ENCODE results near the gene TPP2. TPM values are rescaled to one million over a fixed set of nuclear protein-coding genes. Genes with fewer than 3 reads are reported as not detected.
A peak's percentile ranks its signal among the peaks of the same experiment; 100 is the strongest.

Gene TPP2
- polyA plus RNA-seq, 4 donors = 10.5 to 39.8 (median 15.4) TPM

DNA sequence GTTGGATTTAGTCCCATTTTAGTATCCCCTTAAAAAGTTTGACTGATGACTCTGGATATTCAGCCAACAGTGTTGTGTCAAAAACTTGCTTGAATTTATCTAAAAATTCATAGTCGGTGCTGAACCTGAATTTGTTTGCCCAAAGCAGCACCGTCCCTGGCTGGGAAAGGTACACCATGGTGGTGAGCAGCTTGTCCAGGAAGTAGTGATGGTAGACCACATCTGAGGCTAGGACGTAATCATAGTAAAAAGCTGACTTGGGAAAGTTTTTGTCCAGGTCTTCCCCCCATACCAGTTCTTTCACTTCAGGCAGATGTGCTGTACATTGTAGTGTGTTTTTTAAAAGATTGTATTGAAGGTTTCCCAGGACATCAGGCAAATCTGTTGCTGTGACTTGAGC, 89.2 kb downstream of the TPP2 start:
- Histone ChIP-seq H3K27me3 (ENCODE audit: control insufficient read depth in 3 of 3, insufficient read depth in 3 of 3, low read length in 3 of 3) (peaks cover 0 to 15% (median 2%) of the 10 kb centered on the region in 3 donors), H3K4me1 (ENCODE audit: control insufficient read depth in 3 of 3, insufficient read depth in 2 of 3, low read depth in 1 of 3, low read length in 2 of 3) (no peaks in the 10 kb centered on the region), H3K4me3 (ENCODE audit: low read depth in 1 of 3, low read length in 3 of 3) (no peak overlapping the region), H3K9me3 (ENCODE audit: control insufficient read depth in 2 of 2, insufficient read depth in 1 of 2, low read depth in 1 of 2, low read length in 1 of 2) (no peaks in the 10 kb centered on the region), H3K36me3 (ENCODE audit: control insufficient read depth in 3 of 3, insufficient read depth in 2 of 3, low read depth in 1 of 3, low read length in 3 of 3) (no peaks in the 10 kb centered on the region), H3K27ac (ENCODE audit: low read depth in 1 of 3, low read length in 2 of 3) (no peak overlapping the region)
- 62 to 68% (median 68%) methylated on average over 3 of the region's 3 CpGs for WGBS, 3 donors
- FAIRE-seq (no peak), DNase-seq (peak in 1 of 2 donors; percentile 20)

DNA sequence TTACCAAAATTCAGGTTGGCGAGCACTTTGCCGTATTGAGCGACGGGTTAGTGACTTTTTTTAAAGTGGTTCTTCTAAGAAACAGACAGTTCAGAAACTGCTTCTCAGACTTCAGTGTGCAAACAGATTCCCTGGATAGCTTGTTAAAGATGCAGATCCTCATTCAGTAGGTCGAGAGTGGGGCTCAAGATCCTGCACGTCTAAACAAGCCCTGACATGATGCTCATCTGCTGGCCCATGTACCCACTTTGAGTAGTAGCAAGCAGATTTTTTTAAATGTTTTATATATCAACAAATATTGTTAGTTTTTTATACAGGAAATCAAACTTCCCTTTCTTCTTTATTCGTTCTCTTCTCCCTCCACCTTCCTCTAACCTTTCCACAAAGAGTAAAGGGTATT, 90.7 kb downstream of the TPP2 start:
- FAIRE-seq = no peak
- Histone ChIP-seq H3K27ac (ENCODE audit: low read depth in 1 of 3, low read length in 2 of 3) (no peak overlapping the region), H3K36me3 (ENCODE audit: control insufficient read depth in 3 of 3, insufficient read depth in 2 of 3, low read depth in 1 of 3, low read length in 3 of 3) (no peaks in the 10 kb centered on the region), H3K27me3 (ENCODE audit: control insufficient read depth in 3 of 3, insufficient read depth in 3 of 3, low read length in 3 of 3) (peaks cover 0 to 25% (median 2%) of the 10 kb centered on the region in 3 donors), H3K9me3 (ENCODE audit: control insufficient read depth in 2 of 2, insufficient read depth in 1 of 2, low read depth in 1 of 2, low read length in 1 of 2) (no peaks in the 10 kb centered on the region), H3K4me1 (ENCODE audit: control insufficient read depth in 3 of 3, insufficient read depth in 2 of 3, low read depth in 1 of 3, low read length in 2 of 3) (no peaks in the 10 kb centered on the region), H3K4me3 (ENCODE audit: low read depth in 1 of 3, low read length in 3 of 3) (no peak overlapping the region)
- no peak for DNase-seq
- WGBS, 3 donors = 76 to 82% (median 81%) methylated on average over 7 of the region's 7 CpGs

DNA sequence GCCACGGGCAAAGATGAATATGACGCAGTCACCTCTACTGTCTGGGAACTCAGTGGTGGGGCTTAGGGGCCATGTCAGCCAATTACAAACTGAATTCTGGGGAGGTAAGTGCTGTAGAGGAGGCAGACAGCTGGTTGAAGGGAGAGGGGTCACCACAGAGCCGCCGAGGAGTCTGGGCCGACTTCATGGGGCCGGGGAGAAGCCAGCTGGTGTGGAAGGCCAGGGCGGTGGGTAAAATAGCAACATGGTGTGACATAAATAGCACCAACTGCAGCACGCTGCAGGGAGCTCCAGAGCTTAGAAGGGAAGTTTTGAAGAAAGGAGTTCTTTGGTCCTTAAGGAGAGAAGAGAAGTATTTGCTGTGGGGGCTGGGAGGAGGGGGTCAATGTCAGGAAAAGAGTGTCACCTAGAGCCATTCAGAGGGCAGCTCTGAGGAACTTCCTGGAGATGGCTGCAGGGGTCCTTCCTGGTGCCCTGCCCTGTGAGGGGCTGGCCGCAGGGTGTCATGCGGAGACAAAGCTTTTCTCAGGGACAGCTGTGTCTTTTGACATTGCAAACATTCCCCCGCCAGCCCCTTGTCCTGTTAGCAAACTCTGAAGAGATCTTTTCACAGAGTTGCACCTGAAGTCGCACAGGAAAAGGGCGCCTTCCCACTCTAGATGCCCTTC, 91.7 kb downstream of the TPP2 start:
- Histone ChIP-seq H3K4me3 (ENCODE audit: low read depth in 1 of 3, low read length in 3 of 3) (no peak overlapping the region), H3K36me3 (ENCODE audit: control insufficient read depth in 3 of 3, insufficient read depth in 2 of 3, low read depth in 1 of 3, low read length in 3 of 3) (no peaks in the 10 kb centered on the region), H3K27ac (ENCODE audit: low read depth in 1 of 3, low read length in 2 of 3) (no peak overlapping the region), H3K4me1 (ENCODE audit: control insufficient read depth in 3 of 3, insufficient read depth in 2 of 3, low read depth in 1 of 3, low read length in 2 of 3) (no peaks in the 10 kb centered on the region), H3K9me3 (ENCODE audit: control insufficient read depth in 2 of 2, insufficient read depth in 1 of 2, low read depth in 1 of 2, low read length in 1 of 2) (no peaks in the 10 kb centered on the region), H3K27me3 (ENCODE audit: control insufficient read depth in 3 of 3, insufficient read depth in 3 of 3, low read length in 3 of 3) (peaks cover 0 to 33% (median 4%) of the 10 kb centered on the region in 3 donors)
- DNase-seq (no peak), FAIRE-seq (no peak)
- 53 to 74% (median 69%) methylated on average over 12 to 13 of the region's 13 CpGs for WGBS, 3 donors

DNA sequence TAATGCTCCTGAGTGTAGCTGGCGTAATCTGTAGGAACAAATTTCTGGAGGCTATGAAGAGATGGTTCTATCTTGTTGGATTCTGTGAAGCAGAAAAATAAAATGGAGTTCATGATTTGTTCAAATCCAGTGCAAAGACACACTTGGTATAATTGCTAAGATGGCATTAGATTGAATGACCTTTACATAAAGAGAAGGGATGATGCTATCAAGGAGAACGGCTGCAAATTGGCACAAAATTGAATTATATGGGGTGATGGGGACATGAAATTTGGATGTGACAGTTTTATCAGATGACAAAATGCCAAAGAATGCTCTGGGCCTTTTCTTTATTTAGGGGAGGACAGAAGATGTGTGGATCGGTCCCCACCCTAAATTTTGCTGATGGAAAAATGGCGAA, 94.1 kb downstream of the TPP2 start:
- Histone ChIP-seq H3K27ac (ENCODE audit: low read depth in 1 of 3, low read length in 2 of 3) (no peak overlapping the region), H3K4me1 (ENCODE audit: control insufficient read depth in 3 of 3, insufficient read depth in 2 of 3, low read depth in 1 of 3, low read length in 2 of 3) (no peaks in the 10 kb centered on the region), H3K9me3 (ENCODE audit: control insufficient read depth in 2 of 2, insufficient read depth in 1 of 2, low read depth in 1 of 2, low read length in 1 of 2) (no peaks in the 10 kb centered on the region), H3K36me3 (ENCODE audit: control insufficient read depth in 3 of 3, insufficient read depth in 2 of 3, low read depth in 1 of 3, low read length in 3 of 3) (no peaks in the 10 kb centered on the region), H3K27me3 (ENCODE audit: control insufficient read depth in 3 of 3, insufficient read depth in 3 of 3, low read length in 3 of 3) (peaks cover 0 to 35% (median 6%) of the 10 kb centered on the region in 3 donors), H3K4me3 (ENCODE audit: low read depth in 1 of 3, low read length in 3 of 3) (no peak overlapping the region)
- no peak for DNase-seq
- FAIRE-seq = no peak
- 91 to 94% (median 92%) methylated on average over 4 of the region's 4 CpGs for WGBS, 3 donors

DNA sequence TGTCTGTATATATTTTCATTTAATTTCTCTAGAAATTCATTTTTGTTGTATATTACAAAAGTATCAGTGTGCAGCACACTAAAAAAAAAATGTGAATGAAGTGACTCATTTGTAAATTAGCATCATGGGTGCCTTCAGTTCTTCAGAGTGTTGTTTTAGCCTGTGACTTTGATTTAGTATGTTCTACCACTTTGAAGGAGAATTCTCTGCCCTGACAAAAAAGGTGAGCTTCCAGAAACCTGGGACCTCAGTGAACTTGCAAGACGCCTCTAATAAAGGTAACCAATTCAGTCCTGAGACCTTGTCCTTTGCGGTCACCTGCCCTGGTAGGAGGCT, 95.7 kb downstream of the TPP2 start:
- Histone ChIP-seq H3K4me1 (ENCODE audit: control insufficient read depth in 3 of 3, insufficient read depth in 2 of 3, low read depth in 1 of 3, low read length in 2 of 3) (no peaks in the 10 kb centered on the region), H3K4me3 (ENCODE audit: low read depth in 1 of 3, low read length in 3 of 3) (no peak overlapping the region), H3K27ac (ENCODE audit: low read depth in 1 of 3, low read length in 2 of 3) (no peak overlapping the region), H3K9me3 (ENCODE audit: control insufficient read depth in 2 of 2, insufficient read depth in 1 of 2, low read depth in 1 of 2, low read length in 1 of 2) (no peaks in the 10 kb centered on the region), H3K27me3 (ENCODE audit: control insufficient read depth in 3 of 3, insufficient read depth in 3 of 3, low read length in 3 of 3) (peaks cover 0 to 38% (median 9%) of the 10 kb centered on the region in 3 donors), H3K36me3 (ENCODE audit: control insufficient read depth in 3 of 3, insufficient read depth in 2 of 3, low read depth in 1 of 3, low read length in 3 of 3) (no peaks in the 10 kb centered on the region)
- WGBS, 3 donors = 76% methylated on average over 2 of the region's 2 CpGs
- FAIRE-seq = no peak
- DNase-seq = no peak

DNA sequence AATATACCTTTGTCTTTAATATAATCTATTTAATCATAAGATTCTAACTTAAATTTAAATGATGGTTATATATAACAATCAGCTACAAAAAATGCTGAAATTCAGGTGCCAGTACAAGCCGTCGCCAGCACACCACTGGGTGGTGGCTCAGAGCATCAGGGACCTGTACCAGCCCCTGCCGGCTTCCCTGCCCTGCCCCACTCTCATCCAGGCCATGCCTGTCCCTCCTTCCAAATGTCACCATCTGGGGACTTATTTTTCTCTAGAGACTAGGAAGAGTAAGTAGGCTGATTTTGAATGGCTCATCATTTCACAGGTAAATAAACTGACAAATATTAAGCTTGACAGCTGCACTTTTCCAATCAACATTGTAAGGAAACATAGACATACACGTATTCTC, 96.5 kb downstream of the TPP2 start:
- DNase-seq = no peak
- Histone ChIP-seq H3K4me1 (ENCODE audit: control insufficient read depth in 3 of 3, insufficient read depth in 2 of 3, low read depth in 1 of 3, low read length in 2 of 3) (no peaks in the 10 kb centered on the region), H3K36me3 (ENCODE audit: control insufficient read depth in 3 of 3, insufficient read depth in 2 of 3, low read depth in 1 of 3, low read length in 3 of 3) (no peaks in the 10 kb centered on the region), H3K9me3 (ENCODE audit: control insufficient read depth in 2 of 2, insufficient read depth in 1 of 2, low read depth in 1 of 2, low read length in 1 of 2) (peaks cover 0 to 2% of the 10 kb centered on the region in 2 donors), H3K27me3 (ENCODE audit: control insufficient read depth in 3 of 3, insufficient read depth in 3 of 3, low read length in 3 of 3) (peaks cover 0 to 35% (median 9%) of the 10 kb centered on the region in 3 donors), H3K27ac (ENCODE audit: low read depth in 1 of 3, low read length in 2 of 3) (no peak overlapping the region), H3K4me3 (ENCODE audit: low read depth in 1 of 3, low read length in 3 of 3) (no peak overlapping the region)
- WGBS, 3 donors = 70 to 84% (median 74%) methylated on average over 4 of the region's 4 CpGs
- no peak for FAIRE-seq

DNA sequence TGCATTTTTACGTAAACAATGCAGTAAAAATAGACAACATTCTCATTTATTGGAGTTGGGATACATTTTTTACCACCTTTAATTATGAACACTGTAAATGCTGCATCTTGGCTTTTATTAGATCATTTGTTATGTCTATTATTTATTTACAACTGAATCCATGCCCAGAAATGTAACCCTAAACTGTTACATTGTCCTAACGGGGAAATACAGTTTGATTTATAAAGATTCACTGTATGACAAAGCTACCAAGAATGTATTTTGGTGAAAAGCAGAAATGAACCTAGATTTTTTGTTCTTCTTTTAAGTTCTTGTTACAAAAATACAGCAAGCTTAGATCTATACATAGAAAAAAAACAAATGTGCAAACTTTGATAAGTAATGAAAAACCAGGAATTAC, 97.0 kb downstream of the TPP2 start:
- no peaks in the 10 kb centered on the region for H3K4me1 ChIP-seq (ENCODE audit: control insufficient read depth in 3 of 3, insufficient read depth in 2 of 3, low read depth in 1 of 3, low read length in 2 of 3)
- FAIRE-seq = no peak
- no peaks in the 10 kb centered on the region for H3K36me3 ChIP-seq (ENCODE audit: control insufficient read depth in 3 of 3, insufficient read depth in 2 of 3, low read depth in 1 of 3, low read length in 3 of 3)
- H3K9me3 ChIP-seq (ENCODE audit: control insufficient read depth in 2 of 2, insufficient read depth in 1 of 2, low read depth in 1 of 2, low read length in 1 of 2) = peaks cover 0 to 7% of the 10 kb centered on the region in 2 donors
- WGBS, 3 donors = 48 to 65% (median 49%) methylated on average over 2 of the region's 2 CpGs
- no peak for DNase-seq
- H3K27ac ChIP-seq (ENCODE audit: low read depth in 1 of 3, low read length in 2 of 3) = no peak overlapping the region
- H3K4me3 ChIP-seq (ENCODE audit: low read depth in 1 of 3, low read length in 3 of 3) = no peak overlapping the region
- peaks cover 0 to 30% (median 7%) of the 10 kb centered on the region in 3 donors for H3K27me3 ChIP-seq (ENCODE audit: control insufficient read depth in 3 of 3, insufficient read depth in 3 of 3, low read length in 3 of 3)

DNA sequence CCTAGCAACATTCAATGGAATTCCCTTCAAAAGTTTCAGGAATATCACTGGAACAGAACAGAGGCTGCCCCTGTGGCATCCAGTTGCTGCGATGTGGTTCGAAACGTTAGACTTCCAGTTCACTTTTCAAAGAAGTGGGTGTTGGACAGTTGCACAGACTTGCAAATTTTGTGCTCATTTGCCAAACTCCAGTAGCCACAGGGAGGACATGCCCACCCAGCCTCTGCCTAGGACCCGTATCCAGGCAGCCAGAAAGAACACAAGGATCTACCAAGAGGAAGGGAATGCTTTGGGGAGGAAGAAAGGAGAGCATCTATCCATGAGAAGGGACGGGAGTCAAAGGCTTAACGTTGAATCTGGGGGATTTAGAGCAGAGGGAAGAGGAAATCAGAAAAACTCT, 98.2 kb downstream of the TPP2 start, which contains the start of gene METTL21C:
METTL21C (minus strand) TSS at position 108 of the 400 bp plus-strand sequence. CDS start 546 bp downstream, outside the sequence.
- DNase-seq (no peak), FAIRE-seq (no peak)
- Histone ChIP-seq H3K9me3 (ENCODE audit: control insufficient read depth in 2 of 2, insufficient read depth in 1 of 2, low read depth in 1 of 2, low read length in 1 of 2) (peaks cover 0 to 11% of the 10 kb centered on the region in 2 donors), H3K27me3 (ENCODE audit: control insufficient read depth in 3 of 3, insufficient read depth in 3 of 3, low read length in 3 of 3) (peaks cover 0 to 23% (median 7%) of the 10 kb centered on the region in 3 donors), H3K4me3 (ENCODE audit: low read depth in 1 of 3, low read length in 3 of 3) (no peak within 1 kb of the TSS), H3K27ac (ENCODE audit: low read depth in 1 of 3, low read length in 2 of 3) (no peak within 1 kb of the TSS), H3K36me3 (ENCODE audit: control insufficient read depth in 3 of 3, insufficient read depth in 2 of 3, low read depth in 1 of 3, low read length in 3 of 3) (no peaks in the 10 kb centered on the region), H3K4me1 (ENCODE audit: control insufficient read depth in 3 of 3, insufficient read depth in 2 of 3, low read depth in 1 of 3, low read length in 2 of 3) (no peaks in the 10 kb centered on the region)
- 79 to 82% (median 82%) methylated on average over 6 of the region's 6 CpGs for WGBS, 3 donors

DNA sequence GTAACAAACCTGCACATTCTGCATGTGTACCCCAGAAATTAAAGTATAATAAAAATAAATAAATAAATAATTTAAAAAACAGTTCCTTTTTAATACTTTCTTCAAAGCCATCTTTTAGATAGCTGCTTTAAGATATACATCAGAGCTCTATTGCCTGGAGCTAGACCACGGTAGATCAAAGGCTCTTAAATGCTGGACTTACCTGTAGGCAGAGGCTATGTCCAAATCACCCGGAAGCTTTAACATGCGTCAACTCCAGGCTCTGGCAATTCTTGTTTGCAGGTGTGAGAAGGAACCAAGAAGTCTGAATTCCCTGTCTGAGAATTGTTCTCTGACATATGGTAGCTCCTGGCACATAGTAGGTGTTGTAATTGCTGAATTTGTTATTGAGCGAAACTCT, 99.7 kb downstream of the TPP2 start:
- Histone ChIP-seq H3K9me3 (ENCODE audit: control insufficient read depth in 2 of 2, insufficient read depth in 1 of 2, low read depth in 1 of 2, low read length in 1 of 2) (peaks cover 0 to 11% of the 10 kb centered on the region in 2 donors), H3K36me3 (ENCODE audit: control insufficient read depth in 3 of 3, insufficient read depth in 2 of 3, low read depth in 1 of 3, low read length in 3 of 3) (no peaks in the 10 kb centered on the region), H3K27ac (ENCODE audit: low read depth in 1 of 3, low read length in 2 of 3) (no peak overlapping the region), H3K4me3 (ENCODE audit: low read depth in 1 of 3, low read length in 3 of 3) (no peak overlapping the region), H3K4me1 (ENCODE audit: control insufficient read depth in 3 of 3, insufficient read depth in 2 of 3, low read depth in 1 of 3, low read length in 2 of 3) (no peaks in the 10 kb centered on the region), H3K27me3 (ENCODE audit: control insufficient read depth in 3 of 3, insufficient read depth in 3 of 3, low read length in 3 of 3) (peaks cover 0 to 22% (median 7%) of the 10 kb centered on the region in 3 donors)
- DNase-seq = no peak
- no peak for FAIRE-seq
- WGBS, 3 donors = 86 to 89% (median 86%) methylated on average over 4 of the region's 4 CpGs

All from small intestine (tissue), 7 donors.